Measurements from ENCODE around the gene MRPL22. TPM values are rescaled to one million over a fixed set of nuclear protein-coding genes. Genes with fewer than 3 reads are reported as not detected.

MRPL22 gene
- total and polyA plus RNA-seq, 2 donors (not counting 1 experiment from before 2014, with no cell fraction given): 17.8 to 42.6 TPM

DNA sequence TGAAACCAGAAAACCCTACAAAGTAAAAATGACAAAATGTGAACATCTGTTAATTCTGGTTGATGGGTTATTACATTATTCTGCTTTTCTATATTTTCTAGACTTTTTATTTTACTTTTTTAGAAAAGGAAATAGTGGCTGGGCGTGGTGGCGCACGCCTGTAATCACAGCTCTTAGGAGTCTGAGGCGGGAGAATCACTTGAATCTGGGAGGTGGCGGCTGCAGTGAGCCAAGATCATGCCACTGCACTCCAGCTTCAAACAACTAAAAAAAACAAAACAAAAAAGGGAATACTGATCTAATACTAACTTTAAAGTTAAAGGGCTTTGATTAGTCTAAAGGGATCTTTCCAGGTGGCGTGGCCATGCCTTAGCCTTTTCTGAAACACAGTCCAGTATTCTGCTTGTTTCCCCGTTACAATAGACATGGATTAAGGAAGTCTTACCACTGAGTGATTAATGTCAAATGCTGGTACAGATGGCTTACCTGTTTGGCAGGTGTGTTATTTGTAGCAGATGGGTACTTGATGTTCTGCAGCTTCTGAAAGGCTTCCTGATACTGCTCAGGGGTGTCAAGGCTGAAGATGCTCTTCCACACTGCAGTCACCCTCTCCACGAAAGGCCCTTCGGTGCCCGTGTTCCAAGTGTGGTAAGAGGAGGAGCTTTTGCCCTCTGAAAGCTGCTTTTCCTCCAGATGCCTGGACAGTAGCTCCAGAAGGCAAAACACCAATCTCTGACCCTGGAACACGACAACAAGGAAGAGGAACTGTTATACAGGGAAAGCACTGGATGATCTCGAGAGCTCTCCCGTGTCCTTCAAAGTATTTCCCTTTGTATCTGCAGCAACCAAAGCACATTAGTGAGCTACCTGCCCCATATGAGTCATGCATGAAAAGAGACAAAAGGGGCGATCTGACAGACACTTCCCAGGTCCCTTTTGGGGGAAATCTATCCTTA, 45.0 kb upstream of the MRPL22 start:
- Histone ChIP-seq H2AFZ (ENCODE audit: low read length) (no peak overlapping the region), H3K9ac (ENCODE audit: insufficient read depth, low read length) (no peak overlapping the region), H3K27me3 (ENCODE audit: control insufficient read depth, insufficient read depth, low read length) (no peaks in the 10 kb centered on the region), H3K9me3 (ENCODE audit: control insufficient read depth, insufficient read depth, low read depth, low read length) (no peaks in the 10 kb centered on the region), H3K36me3 (ENCODE audit: control insufficient read depth, insufficient read depth, low read length) (peaks cover 9% of the 10 kb centered on the region), H4K20me1 (ENCODE audit: control insufficient read depth, extremely low read depth, insufficient read depth, low read length) (no peaks in the 10 kb centered on the region), H3K79me2 (ENCODE audit: control insufficient read depth, insufficient read depth, low read length) (no peaks in the 10 kb centered on the region), H3K4me3 (replicated peaks in 1 of 4; ENCODE audit: control extremely low read depth in 1 of 4, insufficient read depth in 1 of 4, low read depth in 3 of 4, low read length in 4 of 4) (no peak overlapping the region), H3K4me2 (ENCODE audit: extremely low read depth, insufficient read depth, low read length) (no peak overlapping the region), H3K27ac (ENCODE audit: insufficient read depth, low read length) (no peak overlapping the region), H3K4me1 (ENCODE audit: control insufficient read depth, extremely low read depth, insufficient read depth, low read length) (no peaks in the 10 kb centered on the region)
- no peak for TF ChIP-seq EZH2 (IDR thresholded peaks at IDR 0.05; ENCODE audit: low read length, missing control alignments)
- TF ChIP-seq, protein P1, sequence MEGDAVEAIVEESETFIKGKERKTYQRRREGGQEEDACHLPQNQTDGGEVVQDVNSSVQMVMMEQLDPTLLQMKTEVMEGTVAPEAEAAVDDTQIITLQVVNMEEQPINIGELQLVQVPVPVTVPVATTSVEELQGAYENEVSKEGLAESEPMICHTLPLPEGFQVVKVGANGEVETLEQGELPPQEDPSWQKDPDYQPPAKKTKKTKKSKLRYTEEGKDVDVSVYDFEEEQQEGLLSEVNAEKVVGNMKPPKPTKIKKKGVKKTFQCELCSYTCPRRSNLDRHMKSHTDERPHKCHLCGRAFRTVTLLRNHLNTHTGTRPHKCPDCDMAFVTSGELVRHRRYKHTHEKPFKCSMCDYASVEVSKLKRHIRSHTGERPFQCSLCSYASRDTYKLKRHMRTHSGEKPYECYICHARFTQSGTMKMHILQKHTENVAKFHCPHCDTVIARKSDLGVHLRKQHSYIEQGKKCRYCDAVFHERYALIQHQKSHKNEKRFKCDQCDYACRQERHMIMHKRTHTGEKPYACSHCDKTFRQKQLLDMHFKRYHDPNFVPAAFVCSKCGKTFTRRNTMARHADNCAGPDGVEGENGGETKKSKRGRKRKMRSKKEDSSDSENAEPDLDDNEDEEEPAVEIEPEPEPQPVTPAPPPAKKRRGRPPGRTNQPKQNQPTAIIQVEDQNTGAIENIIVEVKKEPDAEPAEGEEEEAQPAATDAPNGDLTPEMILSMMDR (conservative IDR thresholded peaks at IDR 0.05 in 1 of 2, IDR thresholded peaks at IDR 0.05 in 1 of 2; ENCODE audit: low read depth in 1 of 2, low read length in 2 of 2): no peak
- DNase-seq (ENCODE audit: low read depth in 2 of 2): no peak

DNA sequence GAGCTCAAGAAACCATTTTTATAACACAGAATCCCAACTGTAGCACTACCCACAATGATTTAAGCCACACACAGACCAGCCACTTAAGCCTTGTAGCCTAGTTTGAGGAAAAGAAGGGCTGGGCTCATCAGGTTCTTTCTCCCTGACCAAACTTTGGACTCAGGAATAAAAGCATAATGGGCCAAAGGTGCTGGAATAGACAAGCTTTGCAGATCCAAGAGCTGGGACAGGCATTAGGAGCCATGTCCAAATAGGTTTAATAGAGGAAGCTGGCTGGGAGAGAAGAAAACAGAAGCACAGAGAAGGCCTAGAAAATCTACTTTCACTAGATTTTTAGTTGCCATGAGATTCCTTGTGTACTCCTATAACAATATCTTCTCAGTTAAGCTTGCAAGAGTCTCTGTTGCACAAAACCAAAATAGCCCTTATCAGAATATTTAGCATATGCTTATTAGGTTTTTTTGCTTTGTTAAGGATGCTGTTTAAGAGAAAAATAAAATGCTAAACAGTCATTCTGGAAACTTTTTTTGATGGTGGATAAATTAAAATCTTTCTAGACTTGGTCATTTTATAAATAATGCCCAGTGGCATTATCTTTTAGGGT, 44.2 kb upstream of the MRPL22 start:
- Histone ChIP-seq H3K4me3 (replicated peaks in 1 of 4; ENCODE audit: control extremely low read depth in 1 of 4, insufficient read depth in 1 of 4, low read depth in 3 of 4, low read length in 4 of 4) (no peak overlapping the region), H3K27me3 (ENCODE audit: control insufficient read depth, insufficient read depth, low read length) (no peaks in the 10 kb centered on the region), H3K79me2 (ENCODE audit: control insufficient read depth, insufficient read depth, low read length) (no peaks in the 10 kb centered on the region), H4K20me1 (ENCODE audit: control insufficient read depth, extremely low read depth, insufficient read depth, low read length) (no peaks in the 10 kb centered on the region), H3K27ac (ENCODE audit: insufficient read depth, low read length) (no peak overlapping the region), H2AFZ (ENCODE audit: low read length) (no peak overlapping the region), H3K9me3 (ENCODE audit: control insufficient read depth, insufficient read depth, low read depth, low read length) (no peaks in the 10 kb centered on the region), H3K4me2 (ENCODE audit: extremely low read depth, insufficient read depth, low read length) (no peak overlapping the region), H3K4me1 (ENCODE audit: control insufficient read depth, extremely low read depth, insufficient read depth, low read length) (no peaks in the 10 kb centered on the region), H3K9ac (ENCODE audit: insufficient read depth, low read length) (no peak overlapping the region), H3K36me3 (ENCODE audit: control insufficient read depth, insufficient read depth, low read length) (peaks cover 9% of the 10 kb centered on the region)
- DNase-seq (ENCODE audit: low read depth in 2 of 2): no peak
- TF ChIP-seq, protein P1 (conservative IDR thresholded peaks at IDR 0.05 in 1 of 2, IDR thresholded peaks at IDR 0.05 in 1 of 2; ENCODE audit: low read depth in 1 of 2, low read length in 2 of 2): no peak
- TF ChIP-seq EZH2 (IDR thresholded peaks at IDR 0.05; ENCODE audit: low read length, missing control alignments): no peak

DNA sequence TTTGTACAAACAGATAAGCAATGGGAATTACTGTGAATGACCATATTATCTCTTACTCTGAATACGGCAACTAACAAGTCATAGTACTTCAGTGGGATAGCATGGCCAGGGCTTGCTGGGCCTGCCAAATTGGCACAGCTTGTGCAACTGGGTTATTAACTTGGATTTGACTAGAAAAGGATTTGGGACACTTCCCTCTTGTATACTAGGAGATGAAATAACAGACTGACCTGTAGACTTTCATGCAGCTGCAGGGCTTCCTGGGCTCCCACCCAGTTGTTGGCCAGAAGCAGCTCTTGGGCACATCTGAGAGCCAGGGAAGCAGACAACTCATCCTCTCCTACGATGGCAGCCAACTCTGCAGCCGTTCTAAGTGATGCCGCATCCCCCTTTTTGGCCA, 42.7 kb upstream of the MRPL22 start:
- Histone ChIP-seq H3K4me2 (ENCODE audit: extremely low read depth, insufficient read depth, low read length) (no peak overlapping the region), H3K9ac (ENCODE audit: insufficient read depth, low read length) (no peak overlapping the region), H3K36me3 (ENCODE audit: control insufficient read depth, insufficient read depth, low read length) (peaks cover 7% of the 10 kb centered on the region), H3K4me3 (replicated peaks in 1 of 4; ENCODE audit: control extremely low read depth in 1 of 4, insufficient read depth in 1 of 4, low read depth in 3 of 4, low read length in 4 of 4) (no peak overlapping the region), H3K4me1 (ENCODE audit: control insufficient read depth, extremely low read depth, insufficient read depth, low read length) (no peaks in the 10 kb centered on the region), H3K79me2 (ENCODE audit: control insufficient read depth, insufficient read depth, low read length) (no peaks in the 10 kb centered on the region), H3K9me3 (ENCODE audit: control insufficient read depth, insufficient read depth, low read depth, low read length) (no peaks in the 10 kb centered on the region), H4K20me1 (ENCODE audit: control insufficient read depth, extremely low read depth, insufficient read depth, low read length) (no peaks in the 10 kb centered on the region), H3K27me3 (ENCODE audit: control insufficient read depth, insufficient read depth, low read length) (no peaks in the 10 kb centered on the region), H2AFZ (ENCODE audit: low read length) (no peak overlapping the region), H3K27ac (ENCODE audit: insufficient read depth, low read length) (no peak overlapping the region)
- TF ChIP-seq, protein P1 (conservative IDR thresholded peaks at IDR 0.05 in 1 of 2, IDR thresholded peaks at IDR 0.05 in 1 of 2; ENCODE audit: low read depth in 1 of 2, low read length in 2 of 2): no peak
- TF ChIP-seq EZH2 (IDR thresholded peaks at IDR 0.05; ENCODE audit: low read length, missing control alignments): no peak
- DNase-seq (ENCODE audit: low read depth in 2 of 2): no peak
